HEK293 (cell line): ENCODE measurements around the gene MKLN1.

Experiments
- CTCF ChIA-PET: fragments of 350-600 bp; formaldehyde crosslinking; extraction: SDS; loops from one replicate; lab custom pipeline; 2021; ENCODE audit warnings: antibody characterized with exemption; lab: Yijun Ruan, JAX
- POLR2A ChIA-PET: fragments of 300-600 bp; formaldehyde crosslinking; extraction: SDS; loops from one replicate; lab custom pipeline; 2020; ENCODE audit warnings: antibody characterized with exemption, inconsistent platforms; lab: Yijun Ruan, JAX
- H3K27ac ChIP-seq: fragments of 200-500 bp; sonication (Bioruptor generic); 2 replicates; pipeline ENCODE4 v1.5.1; 2014; ENCODE audit warnings: low read depth, low read length, control low read depth, inconsistent platforms; ENCODE audit errors: extremely low read depth
- H3K36me3 ChIP-seq, 2 experiments: fragments of 200-500 bp in 1 of 2; sonication (Bioruptor generic) in 1 of 2; 1 replicate in 1 of 2; 2 replicates in 1 of 2; pipeline ENCODE4 v1.5.1; 2014 to 2017; ENCODE audit warnings: inconsistent platforms in 2 of 2, low read length in 2 of 2; ENCODE audit not compliant: control insufficient read depth in 2 of 2, insufficient read depth in 1 of 2
- H3K4me1 ChIP-seq: fragments of 200-500 bp; sonication (Bioruptor generic); 2 replicates; pipeline ENCODE4 v1.5.1; 2014; ENCODE audit warnings: mild to moderate bottlenecking, low read length, inconsistent platforms; ENCODE audit not compliant: control insufficient read depth, insufficient read depth
- H3K4me3 ChIP-seq: 2 replicates; pipeline ENCODE4 v1.5.1; 2011; ENCODE audit warnings: low read depth, mild to moderate bottlenecking, control low read depth, low read length, moderate library complexity
- H3K9me3 ChIP-seq: fragments of 200-500 bp; sonication (Bioruptor generic); 2 replicates; pipeline ENCODE4 v1.5.1; 2014; ENCODE audit warnings: low read depth, low read length, inconsistent platforms; ENCODE audit not compliant: control insufficient read depth, insufficient read depth
- PRDM2 ChIP-seq: fragments of 450-650 bp; formaldehyde crosslinking; IDR thresholded peaks from 2 replicates; pipeline ENCODE4 v1.5.1; 2016; ENCODE audit warnings: missing biosample characterization, missing genetic modification characterization, borderline replicate concordance
- RBAK ChIP-seq: fragments of 450-650 bp; formaldehyde crosslinking; IDR thresholded peaks from 2 replicates; pipeline ENCODE4 v1.5.1; 2016; ENCODE audit warnings: missing biosample characterization, missing genetic modification characterization
- TCF7L2 ChIP-seq: IDR thresholded peaks from 2 replicates; pipeline ENCODE4 v1.6.1; 2011; ENCODE audit warnings: low read depth, mild to moderate bottlenecking, inconsistent platforms, low read length, moderate library complexity, borderline replicate concordance
- ZBTB8A ChIP-seq: fragments of 450-650 bp; formaldehyde crosslinking; IDR thresholded peaks from 2 replicates; pipeline ENCODE4 v1.5.1; 2016; ENCODE audit warnings: missing biosample characterization, missing genetic modification characterization
- ZFHX2 ChIP-seq: fragments of 450-650 bp; formaldehyde crosslinking; conservative IDR thresholded peaks from 2 replicates; pipeline ENCODE4 v1.5.1; 2016; ENCODE audit warnings: missing biosample characterization, missing genetic modification characterization
- ZFP3 ChIP-seq: fragments of 450-650 bp; formaldehyde crosslinking; IDR thresholded peaks from 2 replicates; pipeline ENCODE4 v1.5.1; 2016; ENCODE audit warnings: low read depth, missing biosample characterization, missing genetic modification characterization
- ZIC2 ChIP-seq: fragments of 450-650 bp; formaldehyde crosslinking; IDR thresholded peaks from 2 replicates; pipeline ENCODE4 v1.5.1; 2016; ENCODE audit warnings: missing biosample characterization, missing genetic modification characterization
- ZNF10 ChIP-seq: fragments of 450-650 bp; formaldehyde crosslinking; IDR thresholded peaks from 2 replicates; pipeline ENCODE4 v1.5.1; 2017; ENCODE audit warnings: missing biosample characterization, missing genetic modification characterization
- ZNF112 ChIP-seq: fragments of 450-650 bp; formaldehyde crosslinking; IDR thresholded peaks from 2 replicates; pipeline ENCODE4 v1.5.0; 2017; ENCODE audit warnings: missing biosample characterization, missing genetic modification characterization
- ZNF19 ChIP-seq: fragments of 450-650 bp; formaldehyde crosslinking; IDR thresholded peaks from 2 replicates; pipeline ENCODE4; 2016; ENCODE audit warnings: missing biosample characterization, missing genetic modification characterization, low read depth
- ZNF211 ChIP-seq: fragments of 450-650 bp; formaldehyde crosslinking; IDR thresholded peaks from 2 replicates; pipeline ENCODE4 v1.5.1; 2016; ENCODE audit warnings: low read depth, missing biosample characterization, missing genetic modification characterization
- ZNF214 ChIP-seq: fragments of 450-650 bp; formaldehyde crosslinking; IDR thresholded peaks from 2 replicates; pipeline ENCODE4 v1.5.1; 2017; ENCODE audit warnings: missing biosample characterization, mild to moderate bottlenecking, missing genetic modification characterization, borderline replicate concordance
- ZNF366 ChIP-seq: fragments of 450-650 bp; formaldehyde crosslinking; conservative IDR thresholded peaks from 2 replicates; pipeline ENCODE4 v1.5.1; 2016; ENCODE audit warnings: missing biosample characterization, missing genetic modification characterization
- ZNF398 ChIP-seq: fragments of 450-650 bp; formaldehyde crosslinking; IDR thresholded peaks from 2 replicates; pipeline ENCODE4 v1.5.1; 2017; ENCODE audit warnings: missing biosample characterization, missing genetic modification characterization
- ZNF423 ChIP-seq: fragments of 450-650 bp; formaldehyde crosslinking; IDR thresholded peaks from 2 replicates; pipeline ENCODE4 v1.5.1; 2016; ENCODE audit warnings: missing biosample characterization, missing genetic modification characterization
- ZNF501 ChIP-seq: fragments of 450-650 bp; formaldehyde crosslinking; IDR thresholded peaks from 2 replicates; pipeline ENCODE4 v1.5.1; 2016; ENCODE audit warnings: missing biosample characterization, missing genetic modification characterization
- ZNF513 ChIP-seq: fragments of 450-650 bp; IDR thresholded peaks from 2 replicates; pipeline ENCODE4 v1.5.1; 2018; ENCODE audit warnings: missing biosample characterization, missing genetic modification characterization
- ZNF623 ChIP-seq: fragments of 450-650 bp; formaldehyde crosslinking; IDR thresholded peaks from 2 replicates; pipeline ENCODE4 v1.5.1; 2016; ENCODE audit warnings: missing biosample characterization, missing genetic modification characterization
- ZNF654 ChIP-seq: fragments of 450-650 bp; formaldehyde crosslinking; IDR thresholded peaks from 2 replicates; pipeline ENCODE4 v1.5.1; 2016; ENCODE audit warnings: low read depth, missing biosample characterization, missing genetic modification characterization
- ZNF792 ChIP-seq: fragments of 450-650 bp; formaldehyde crosslinking; IDR thresholded peaks from 2 replicates; pipeline ENCODE4 v1.5.1; 2016; ENCODE audit warnings: missing biosample characterization, missing genetic modification characterization
- TF ChIP-seq, protein P1 (sequence below): fragments of 450-650 bp; formaldehyde crosslinking; IDR thresholded peaks from 2 replicates; pipeline ENCODE4 v1.5.1; 2016; ENCODE audit warnings: missing biosample characterization, missing genetic modification characterization
- TF ChIP-seq, protein P2 (sequence below): fragments of 450-650 bp; formaldehyde crosslinking; IDR thresholded peaks from 2 replicates; pipeline ENCODE4 v1.5.1; 2017; ENCODE audit warnings: missing biosample characterization, missing genetic modification characterization

MKLN1 gene

GRCh38 chr7:131505636-131506557, 178.2 kb downstream of the MKLN1 start:
- POLR2A ChIA-PET = no interaction called here
- H3K4me1 ChIP-seq = no peaks in the 10 kb centered on the region
- CTCF ChIA-PET = interaction anchor here (0.5 to 4.1 kb wide), 6 partner anchors 12 to 439 kb away, joined by 3 to 45 read pairs (median 4); no protein-coding TSS in a partner anchor
- TF ChIP-seq, protein P1, sequence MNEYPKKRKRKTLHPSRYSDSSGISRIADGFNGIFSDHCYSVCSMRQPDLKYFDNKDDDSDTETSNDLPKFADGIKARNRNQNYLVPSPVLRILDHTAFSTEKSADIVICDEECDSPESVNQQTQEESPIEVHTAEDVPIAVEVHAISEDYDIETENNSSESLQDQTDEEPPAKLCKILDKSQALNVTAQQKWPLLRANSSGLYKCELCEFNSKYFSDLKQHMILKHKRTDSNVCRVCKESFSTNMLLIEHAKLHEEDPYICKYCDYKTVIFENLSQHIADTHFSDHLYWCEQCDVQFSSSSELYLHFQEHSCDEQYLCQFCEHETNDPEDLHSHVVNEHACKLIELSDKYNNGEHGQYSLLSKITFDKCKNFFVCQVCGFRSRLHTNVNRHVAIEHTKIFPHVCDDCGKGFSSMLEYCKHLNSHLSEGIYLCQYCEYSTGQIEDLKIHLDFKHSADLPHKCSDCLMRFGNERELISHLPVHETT (tag by site-specific recombination) = no peak
- TF ChIP-seq ZIC2 (tag by site-specific recombination) (no peak), ZFHX2 (tag by site-specific recombination) (no peak), ZBTB8A (tag by site-specific recombination) (no peak), ZNF501 (tag by site-specific recombination) (no peak), ZFP3 (no peak), ZNF366 (tag by site-specific recombination) (no peak), ZNF19 (no peak), RBAK (tag by site-specific recombination) (no peak), ZNF513 (tag by site-specific recombination) (no peak)
- TF ChIP-seq, protein P2, sequence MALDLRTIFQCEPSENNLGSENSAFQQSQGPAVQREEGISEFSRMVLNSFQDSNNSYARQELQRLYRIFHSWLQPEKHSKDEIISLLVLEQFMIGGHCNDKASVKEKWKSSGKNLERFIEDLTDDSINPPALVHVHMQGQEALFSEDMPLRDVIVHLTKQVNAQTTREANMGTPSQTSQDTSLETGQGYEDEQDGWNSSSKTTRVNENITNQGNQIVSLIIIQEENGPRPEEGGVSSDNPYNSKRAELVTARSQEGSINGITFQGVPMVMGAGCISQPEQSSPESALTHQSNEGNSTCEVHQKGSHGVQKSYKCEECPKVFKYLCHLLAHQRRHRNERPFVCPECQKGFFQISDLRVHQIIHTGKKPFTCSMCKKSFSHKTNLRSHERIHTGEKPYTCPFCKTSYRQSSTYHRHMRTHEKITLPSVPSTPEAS (tag by site-specific recombination) = no peak
- TF ChIP-seq, all 188 proteins: peak for 0
- H3K9me3 ChIP-seq = no peaks in the 10 kb centered on the region
- H3K27ac ChIP-seq = no peak overlapping the region
- peaks cover 0 to 4% of the 10 kb centered on the region in 2 experiments; a peak in 1 of 3 replicates for H3K36me3 ChIP-seq
- no peak overlapping the region for H3K4me3 ChIP-seq

DNA sequence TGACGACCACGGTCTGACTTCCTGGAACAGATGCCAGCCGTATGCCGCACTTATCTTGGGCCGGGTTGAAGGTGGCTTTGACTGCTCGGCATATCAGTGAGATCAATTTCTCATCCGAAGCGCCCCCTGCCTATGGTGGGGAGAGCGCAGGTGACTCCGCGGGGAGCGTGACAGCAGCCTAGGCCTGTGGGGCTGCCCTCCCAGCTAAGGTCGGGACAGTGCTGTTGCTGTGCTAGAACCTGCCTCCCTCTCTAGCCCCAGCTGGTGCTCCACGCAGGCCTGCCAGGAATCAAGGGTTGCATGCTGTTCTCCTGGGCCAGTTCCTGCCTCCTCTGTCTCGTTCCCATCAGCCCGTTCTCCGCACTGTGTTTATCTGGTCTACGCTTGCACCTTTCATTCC, 178.9 kb downstream of the MKLN1 start:
- no peak overlapping the region for H3K4me3 ChIP-seq
- no peaks in the 10 kb centered on the region for H3K9me3 ChIP-seq
- H3K27ac ChIP-seq = no peak overlapping the region
- H3K36me3 ChIP-seq = peaks cover 0 to 4% of the 10 kb centered on the region in 2 experiments; a peak in 1 of 3 replicates
- ChIA-PET POLR2A (no interaction called here), CTCF (interaction anchor here (0.7 to 4.1 kb wide), 7 partner anchors 13 to 149 kb away, joined by 3 to 45 read pairs (median 4); no protein-coding TSS in a partner anchor)
- H3K4me1 ChIP-seq = no peaks in the 10 kb centered on the region
- TF ChIP-seq TCF7L2 = no peak
- no peak for TF ChIP-seq ZNF423 (tag by site-specific recombination)
- no peak for TF ChIP-seq ZNF10 (tag by site-specific recombination)
- no peak for TF ChIP-seq ZNF398 (tag by site-specific recombination)
- TF ChIP-seq ZNF211 (tag by site-specific recombination) = no peak
- TF ChIP-seq ZNF654 (tag by site-specific recombination) = no peak
- TF ChIP-seq ZNF112 = no peak
- TF ChIP-seq ZNF623 (tag by site-specific recombination) = no peak
- TF ChIP-seq ZNF214 (tag by site-specific recombination) = no peak
- TF ChIP-seq PRDM2 (tag by site-specific recombination) = no peak
- TF ChIP-seq ZNF792 (tag by site-specific recombination) = no peak
